B cell (primary cell): ENCODE data around the gene MFSD6. TPM values are rescaled to one million over a fixed set of nuclear protein-coding genes. Genes with fewer than 3 reads are reported as not detected.

Experiments used
- ATAC-seq: fragments of 200-7000 bp; cut with Tn5 transposase; one replicate; pipeline ENCODE4 v1.10.0; 2021; ENCODE audit warnings: low read depth, mild to moderate bottlenecking, moderate number of reproducible peaks, moderate library complexity
- CTCF ChIA-PET: fragments of 350-600 bp; sonication (Branson Sonifier 250); formaldehyde crosslinking; loops from one replicate; lab custom pipeline; 2021; ENCODE audit warnings: antibody characterized with exemption, inconsistent platforms; lab: Charles Lee
- POLR2A ChIA-PET: fragments of 350-600 bp; sonication (Branson Sonifier 250); formaldehyde crosslinking; loops from one replicate; lab custom pipeline; 2021; ENCODE audit warnings: antibody characterized with exemption; lab: Charles Lee
- DNase-seq: peaks from one replicate; pipeline ENCODE4 v3.0.0; 2013
- H2AFZ ChIP-seq: 2 replicates; pipeline ENCODE4 v1.6.1; 2012; ENCODE audit warnings: mild to moderate bottlenecking, low read depth, low read length; ENCODE audit not compliant: insufficient read depth, poor library complexity, severe bottlenecking
- H3K27ac ChIP-seq, 2 donors: 1 replicate in 1 of 2; 2 replicates in 1 of 2; pipeline ENCODE4 v1.5.1; 2012 to 2013; ENCODE audit warnings: low read length in 2 of 2, mild to moderate bottlenecking in 2 of 2, moderate library complexity in 1 of 2
- H3K27me3 ChIP-seq, 4 experiments: fragments of 200-600 bp in 1 of 4; sonication (generic) in 1 of 4; replicated peaks in 1 of 4; 1 replicate in 2 of 4; 2 replicates in 2 of 4; pipeline versions ENCODE4 v1.6.1 to v1.7.0; 2013 to 2016; ENCODE audit warnings: low read length in 3 of 4, mild to moderate bottlenecking in 2 of 4, mixed read lengths in 1 of 4, moderate library complexity in 1 of 4; ENCODE audit not compliant: insufficient read depth in 4 of 4, control insufficient read depth in 3 of 4; ENCODE audit errors: control extremely low read depth in 1 of 4
- H3K36me3 ChIP-seq, 2 experiments: replicated peaks in 1 of 2; 1 replicate in 1 of 2; 2 replicates in 1 of 2; pipeline versions ENCODE4 v1.6.1 to v1.7.1; 2013; ENCODE audit warnings: low read length in 1 of 2; ENCODE audit not compliant: insufficient read depth in 2 of 2, control insufficient read depth in 1 of 2; ENCODE audit errors: control extremely low read depth in 1 of 2, extremely low read depth in 1 of 2
- H3K4me1 ChIP-seq, 2 donors: fragments of 200-600 bp in 1 of 2; sonication (generic) in 1 of 2; 1 replicate in 1 of 2; 2 replicates in 1 of 2; pipeline versions ENCODE4 v1.5.1 to v1.6.1; 2013 to 2017; ENCODE audit warnings: low read length in 2 of 2; ENCODE audit not compliant: control insufficient read depth in 2 of 2, insufficient read depth in 2 of 2
- H3K4me2 ChIP-seq: replicated peaks from 2 replicates; pipeline ENCODE3; 2012; ENCODE audit warnings: mild to moderate bottlenecking, low read depth, low read length; ENCODE audit not compliant: poor library complexity, severe bottlenecking
- H3K4me3 ChIP-seq, 5 experiments: fragments of 200-600 bp in 1 of 5; sonication (generic) in 1 of 5; 1 replicate in 3 of 5; 2 replicates in 2 of 5; pipeline versions ENCODE4 v1.5.1 to v1.7.0; 2011 to 2016; ENCODE audit warnings: low read length in 4 of 5, mild to moderate bottlenecking in 4 of 5, low read depth in 2 of 5, control low read depth in 1 of 5, moderate library complexity in 1 of 5; ENCODE audit not compliant: insufficient read depth in 1 of 5; ENCODE audit errors: control extremely low read depth in 1 of 5, extremely low read depth in 1 of 5
- H3K79me2 ChIP-seq: fragments of 200-600 bp; sonication (generic); one replicate; pipeline ENCODE4 v1.6.0; 2016; ENCODE audit warnings: low read length; ENCODE audit not compliant: control insufficient read depth, insufficient read depth
- H3K9ac ChIP-seq: fragments of 200-600 bp; sonication (generic); 2 replicates; pipeline ENCODE4 v1.6.1; 2017; ENCODE audit warnings: mild to moderate bottlenecking, low read length, moderate library complexity
- H3K9me3 ChIP-seq, 3 donors: one replicate each; pipeline versions ENCODE4 v1.6.1 to v1.7.1; 2013; ENCODE audit warnings: low read length in 2 of 3; ENCODE audit not compliant: control insufficient read depth in 2 of 3, insufficient read depth in 1 of 3; ENCODE audit errors: control extremely low read depth in 1 of 3
- H4K20me1 ChIP-seq: 2 replicates; pipeline ENCODE4 v1.6.0; 2012; ENCODE audit warnings: mild to moderate bottlenecking, low read length; ENCODE audit not compliant: insufficient read depth, control insufficient read depth, poor library complexity, severe bottlenecking
- H3K27ac Mint-ChIP-seq: one replicate; pipeline ENCODE4 v1.8.0; 2021; ENCODE audit warnings: mixed read lengths
- H3K27me3 Mint-ChIP-seq: one replicate; pipeline ENCODE4 v1.8.0; 2021; ENCODE audit warnings: mixed read lengths
- H3K4me1 Mint-ChIP-seq: one replicate; pipeline ENCODE4 v1.8.0; 2021; ENCODE audit warnings: mixed read lengths
- H3K4me3 Mint-ChIP-seq: one replicate; pipeline ENCODE4 v1.8.0; 2021; ENCODE audit warnings: mixed read lengths
- H3K9me3 Mint-ChIP-seq: one replicate; pipeline ENCODE4 v1.8.0; 2022; ENCODE audit warnings: mixed read lengths; ENCODE audit not compliant: insufficient read depth
- EZH2 ChIP-seq: IDR thresholded peaks from 2 replicates; pipeline ENCODE4 v1.6.1; 2012; ENCODE audit warnings: borderline replicate concordance, low read depth, mild to moderate bottlenecking, moderate library complexity, low read length; ENCODE audit not compliant: insufficient read depth, poor library complexity, severe bottlenecking
- WGBS: methylation state at CpG from one replicate; pipeline ENCODE4 v1.1.5; 2013; ENCODE audit warnings: missing lambda C conversion rate; ENCODE audit not compliant: insufficient coverage; 5-methylcytosine and 5-hydroxymethylcytosine counted together
- intact Hi-C: fragments of 100-400 bp; cut with micrococcal nuclease; formaldehyde crosslinking; loops from one replicate; pipeline ENCODE4 v1.10.0; 2022
- polyA plus RNA-seq: library from polyadenylated mRNA; depleted of rRNA; stranded (reverse); fragments of >200 nt; gene quantifications from 2 replicates; pipeline ENCODE4 v1.2.3, GENCODE V29; 2012
- total RNA-seq, 2 donors: library from RNA; stranded (reverse); fragments of 120-200 nt in 1 of 2; gene quantifications; 1 replicate in 1 of 2; 2 replicates in 1 of 2; pipeline versions ENCODE4 v1.2.3 to v1.2.4, GENCODE V29; 2013 to 2022
- TF ChIP-seq, protein P1 (sequence below): fragments of 200-600 bp; IDR thresholded peaks from one replicate; pipeline ENCODE4 v1.8.0; 2022; ENCODE audit warnings: antibody characterized with exemption, mild to moderate bottlenecking

MFSD6 gene
- total and polyA plus RNA-seq, 2 donors (not counting 1 experiment from before 2014, with no cell fraction given) = 13.5 to 33.8 TPM

DNA sequence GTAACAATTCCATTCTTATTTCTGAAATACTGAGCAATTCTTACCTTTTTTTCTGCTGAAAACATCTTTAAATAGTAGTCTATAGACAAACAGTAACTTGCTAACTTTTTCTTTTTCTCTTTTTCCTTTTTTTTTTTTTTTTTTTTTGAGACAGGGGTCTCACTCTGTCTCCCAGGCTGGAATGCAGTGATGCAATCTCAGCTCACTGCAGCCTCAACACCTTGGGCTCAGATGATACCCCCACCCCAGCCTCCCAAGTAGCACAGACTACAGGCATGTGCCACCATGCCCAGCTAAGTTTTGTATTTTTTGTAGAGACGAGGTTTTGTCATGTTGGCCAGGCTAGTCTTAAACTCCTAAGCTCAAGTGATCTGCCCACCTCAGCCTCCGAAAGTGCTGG, 42.2 kb downstream of the MFSD6 start:
- H3K4me1 ChIP-seq = peaks cover 1 to 2% of the 10 kb centered on the region in 2 donors
- Mint-ChIP-seq H3K27me3 (no peaks in the 10 kb centered on the region), H3K4me3 (no peak overlapping the region), H3K27ac (no peak overlapping the region), H3K4me1 (peaks cover 32% of the 10 kb centered on the region), H3K9me3 (no peaks in the 10 kb centered on the region)
- ChIA-PET CTCF (no interaction called here), POLR2A (no interaction called here)
- H3K36me3 ChIP-seq = peaks cover 3 to 4% of the 10 kb centered on the region in 2 experiments
- no peak overlapping the region for H3K4me2 ChIP-seq
- H3K4me3 ChIP-seq = no peak overlapping the region
- ATAC-seq (no peak), DNase-seq (no peak)
- TF ChIP-seq, protein P1, sequence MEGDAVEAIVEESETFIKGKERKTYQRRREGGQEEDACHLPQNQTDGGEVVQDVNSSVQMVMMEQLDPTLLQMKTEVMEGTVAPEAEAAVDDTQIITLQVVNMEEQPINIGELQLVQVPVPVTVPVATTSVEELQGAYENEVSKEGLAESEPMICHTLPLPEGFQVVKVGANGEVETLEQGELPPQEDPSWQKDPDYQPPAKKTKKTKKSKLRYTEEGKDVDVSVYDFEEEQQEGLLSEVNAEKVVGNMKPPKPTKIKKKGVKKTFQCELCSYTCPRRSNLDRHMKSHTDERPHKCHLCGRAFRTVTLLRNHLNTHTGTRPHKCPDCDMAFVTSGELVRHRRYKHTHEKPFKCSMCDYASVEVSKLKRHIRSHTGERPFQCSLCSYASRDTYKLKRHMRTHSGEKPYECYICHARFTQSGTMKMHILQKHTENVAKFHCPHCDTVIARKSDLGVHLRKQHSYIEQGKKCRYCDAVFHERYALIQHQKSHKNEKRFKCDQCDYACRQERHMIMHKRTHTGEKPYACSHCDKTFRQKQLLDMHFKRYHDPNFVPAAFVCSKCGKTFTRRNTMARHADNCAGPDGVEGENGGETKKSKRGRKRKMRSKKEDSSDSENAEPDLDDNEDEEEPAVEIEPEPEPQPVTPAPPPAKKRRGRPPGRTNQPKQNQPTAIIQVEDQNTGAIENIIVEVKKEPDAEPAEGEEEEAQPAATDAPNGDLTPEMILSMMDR = no peak
- TF ChIP-seq EZH2 = no peak
- H3K9ac ChIP-seq = no peak overlapping the region
- no CpG with 5 or more reads among the region's 2 CpGs for WGBS
- no peaks in the 10 kb centered on the region for H3K27me3 ChIP-seq
- intact Hi-C loops = no loop called here
- peaks cover 37% of the 10 kb centered on the region for H3K79me2 ChIP-seq
- no peak overlapping the region for H3K27ac ChIP-seq
- H4K20me1 ChIP-seq = peaks cover 26% of the 10 kb centered on the region
- H2AFZ ChIP-seq = no peak overlapping the region
- H3K9me3 ChIP-seq = no peaks in the 10 kb centered on the region

GRCh38 chr2:190451561-190452176, 43.5 kb downstream of the MFSD6 start:
- Histone ChIP-seq H3K9ac (no peak overlapping the region), H2AFZ (no peak overlapping the region), H3K4me2 (no peak overlapping the region), H3K27me3 (no peaks in the 10 kb centered on the region), H3K36me3 (peaks cover 4 to 6% of the 10 kb centered on the region in 2 experiments), H3K4me1 (peaks cover 4 to 7% of the 10 kb centered on the region in 2 donors), H3K9me3 (no peaks in the 10 kb centered on the region), H4K20me1 (peaks cover 26% of the 10 kb centered on the region), H3K79me2 (peaks cover 40% of the 10 kb centered on the region), H3K27ac (no peak overlapping the region), H3K4me3 (no peak overlapping the region)
- DNase-seq = no peak
- peaks cover 33% of the 10 kb centered on the region for H3K4me1 Mint-ChIP-seq
- no peak overlapping the region for H3K4me3 Mint-ChIP-seq
- no peaks in the 10 kb centered on the region for H3K27me3 Mint-ChIP-seq
- no peaks in the 10 kb centered on the region for H3K9me3 Mint-ChIP-seq
- TF ChIP-seq, protein P1 = no peak
- TF ChIP-seq EZH2 = no peak
- H3K27ac Mint-ChIP-seq = no peak overlapping the region
- no peak for ATAC-seq
- CTCF ChIA-PET = no interaction called here
- 87% methylated on average over 1 of the region's 2 CpGs for WGBS
- POLR2A ChIA-PET = no interaction called here
- intact Hi-C loops = no loop called here
